ENCODE data around the gene TARP.

The TARP gene

DNA sequence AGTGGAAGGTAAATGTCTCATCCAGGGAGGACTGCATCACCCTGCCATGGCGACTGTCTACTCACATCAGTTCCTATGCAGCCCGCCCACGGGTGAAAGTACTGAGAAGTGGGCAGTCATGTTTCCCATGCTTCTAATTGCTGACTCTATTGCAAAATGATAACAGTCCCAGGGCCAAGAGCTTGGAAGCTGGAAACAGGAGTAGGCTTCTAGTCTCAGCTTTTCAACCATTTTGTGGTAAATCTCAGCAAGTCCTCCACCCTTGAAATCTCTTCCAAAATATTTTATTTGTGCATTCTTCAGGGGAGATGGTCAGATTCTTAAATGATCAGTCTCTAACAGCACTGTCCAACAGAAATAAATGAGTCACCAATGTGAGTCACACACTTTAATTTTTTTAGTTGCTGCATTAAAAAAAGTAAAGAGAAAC is 48.1 kb upstream of the TARP start:
- no peaks in the 10 kb centered on the region for H3K36me3 ChIP-seq (ENCODE audit: control insufficient read depth in 2 of 2, insufficient read depth in 1 of 2, low read length in 2 of 2)
- CTCF ChIA-PET, result interaction anchor here (0.9 to 6.0 kb wide), 5 partner anchors 9 to 104 kb away, joined by 4 to 112 read pairs (median 6); no protein-coding TSS in a partner anchor
- POLR2A ChIA-PET, result interaction anchor here (1.3 kb wide), 1 partner anchor 14 kb away, joined by 3 read pairs; no protein-coding TSS in a partner anchor
- no peak overlapping the region for H3K27ac ChIP-seq (ENCODE audit: extremely low read depth, low read depth, low read length)
- H3K4me3 ChIP-seq (ENCODE audit: low read depth, low read length), result no peak overlapping the region
- H3K9me3 ChIP-seq (ENCODE audit: control insufficient read depth, insufficient read depth, low read depth, low read length), result no peaks in the 10 kb centered on the region
- TF ChIP-seq ZNF560 (tag by site-specific recombination; IDR thresholded peaks at IDR 0.05; ENCODE audit: borderline replicate concordance) (no peak), ZFHX2 (tag by site-specific recombination; conservative IDR thresholded peaks at IDR 0.05) (peak; percentile 46), EGR2 (tag by site-specific recombination; IDR thresholded peaks at IDR 0.05; ENCODE audit: low read depth) (0 out of 2 replicates have a peak, but pooled peaks have one; percentile 12)
- TF ChIP-seq, protein P1, sequence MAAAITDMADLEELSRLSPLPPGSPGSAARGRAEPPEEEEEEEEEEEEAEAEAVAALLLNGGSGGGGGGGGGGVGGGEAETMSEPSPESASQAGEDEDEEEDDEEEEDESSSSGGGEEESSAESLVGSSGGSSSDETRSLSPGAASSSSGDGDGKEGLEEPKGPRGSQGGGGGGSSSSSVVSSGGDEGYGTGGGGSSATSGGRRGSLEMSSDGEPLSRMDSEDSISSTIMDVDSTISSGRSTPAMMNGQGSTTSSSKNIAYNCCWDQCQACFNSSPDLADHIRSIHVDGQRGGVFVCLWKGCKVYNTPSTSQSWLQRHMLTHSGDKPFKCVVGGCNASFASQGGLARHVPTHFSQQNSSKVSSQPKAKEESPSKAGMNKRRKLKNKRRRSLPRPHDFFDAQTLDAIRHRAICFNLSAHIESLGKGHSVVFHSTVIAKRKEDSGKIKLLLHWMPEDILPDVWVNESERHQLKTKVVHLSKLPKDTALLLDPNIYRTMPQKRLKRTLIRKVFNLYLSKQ (tag by site-specific recombination; IDR thresholded peaks at IDR 0.05; ENCODE audit: borderline replicate concordance), result no peak
- H3K4me1 ChIP-seq (ENCODE audit: control insufficient read depth, insufficient read depth, low read length), result no peaks in the 10 kb centered on the region; the same call in 1 of the 2 replicates

DNA sequence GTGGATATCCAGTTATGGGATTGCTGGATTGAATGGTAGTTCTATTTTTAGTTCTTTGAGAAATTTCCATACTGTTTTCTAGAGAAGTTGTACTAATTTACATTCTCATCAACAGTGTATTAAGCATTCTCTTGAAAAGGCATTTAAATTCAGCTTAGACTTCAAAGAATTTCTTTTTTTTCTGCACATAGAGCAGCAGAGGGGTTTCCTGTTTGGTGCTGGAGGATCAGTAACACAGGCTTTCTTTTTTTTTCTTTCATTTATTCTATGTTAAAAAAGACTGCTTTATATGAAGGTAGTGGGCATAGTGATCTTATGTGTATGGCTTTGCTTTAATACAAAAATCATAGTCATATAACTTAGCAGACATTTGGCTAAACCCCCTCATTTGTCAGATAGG is 47.6 kb upstream of the TARP start:
- H3K27ac ChIP-seq (ENCODE audit: extremely low read depth, low read depth, low read length), result no peak overlapping the region
- H3K9me3 ChIP-seq (ENCODE audit: control insufficient read depth, insufficient read depth, low read depth, low read length), result no peaks in the 10 kb centered on the region
- CTCF ChIA-PET, result interaction anchor here (1.2 to 6.0 kb wide), 6 partner anchors 10 to 103 kb away, joined by 3 to 112 read pairs (median 10); no protein-coding TSS in a partner anchor
- H3K36me3 ChIP-seq (ENCODE audit: control insufficient read depth in 2 of 2, insufficient read depth in 1 of 2, low read length in 2 of 2), result no peaks in the 10 kb centered on the region
- no peak overlapping the region for H3K4me3 ChIP-seq (ENCODE audit: low read depth, low read length)
- no peaks in the 10 kb centered on the region; the same call in 1 of the 2 replicates for H3K4me1 ChIP-seq (ENCODE audit: control insufficient read depth, insufficient read depth, low read length)
- POLR2A ChIA-PET, result interaction anchor here (1.3 kb wide), 1 partner anchor 15 kb away, joined by 3 read pairs; no protein-coding TSS in a partner anchor
- TF ChIP-seq HOXD13 (CRISPR knock-in tag; IDR thresholded peaks at IDR 0.05; ENCODE audit: borderline replicate concordance) (no peak), ZNF629 (tag by site-specific recombination; IDR thresholded peaks at IDR 0.05) (no peak), ZNF146 (tag by site-specific recombination; IDR thresholded peaks at IDR 0.05) (no peak), ZNF660 (tag by site-specific recombination; IDR thresholded peaks at IDR 0.05) (no peak), ZSCAN16 (tag by site-specific recombination; IDR thresholded peaks at IDR 0.05) (no peak), BCL11B (tag by site-specific recombination; IDR thresholded peaks at IDR 0.05; ENCODE audit: low read depth) (no peak), ZNF791 (tag by site-specific recombination; IDR thresholded peaks at IDR 0.05) (no peak), ZNF626 (tag by site-specific recombination; IDR thresholded peaks at IDR 0.05) (no peak), ZNF292 (tag by site-specific recombination; IDR thresholded peaks at IDR 0.05; ENCODE audit: borderline replicate concordance, low read depth) (no peak), ZNF274 (IDR thresholded peaks at IDR 0.05; ENCODE audit: low read length) (no peak), ZNF274 (tag by site-specific recombination; IDR thresholded peaks at IDR 0.05; ENCODE audit: borderline replicate concordance) (no peak), ZNF658 (tag by site-specific recombination; IDR thresholded peaks at IDR 0.05) (no peak), ZNF114 (tag by site-specific recombination; IDR thresholded peaks at IDR 0.05) (no peak)
- TF ChIP-seq, protein P2, sequence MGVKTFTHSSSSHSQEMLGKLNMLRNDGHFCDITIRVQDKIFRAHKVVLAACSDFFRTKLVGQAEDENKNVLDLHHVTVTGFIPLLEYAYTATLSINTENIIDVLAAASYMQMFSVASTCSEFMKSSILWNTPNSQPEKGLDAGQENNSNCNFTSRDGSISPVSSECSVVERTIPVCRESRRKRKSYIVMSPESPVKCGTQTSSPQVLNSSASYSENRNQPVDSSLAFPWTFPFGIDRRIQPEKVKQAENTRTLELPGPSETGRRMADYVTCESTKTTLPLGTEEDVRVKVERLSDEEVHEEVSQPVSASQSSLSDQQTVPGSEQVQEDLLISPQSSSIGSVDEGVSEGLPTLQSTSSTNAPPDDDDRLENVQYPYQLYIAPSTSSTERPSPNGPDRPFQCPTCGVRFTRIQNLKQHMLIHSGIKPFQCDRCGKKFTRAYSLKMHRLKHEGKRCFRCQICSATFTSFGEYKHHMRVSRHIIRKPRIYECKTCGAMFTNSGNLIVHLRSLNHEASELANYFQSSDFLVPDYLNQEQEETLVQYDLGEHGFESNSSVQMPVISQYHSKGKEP (tag by site-specific recombination; IDR thresholded peaks at IDR 0.05), result no peak
- TF ChIP-seq, protein P3, sequence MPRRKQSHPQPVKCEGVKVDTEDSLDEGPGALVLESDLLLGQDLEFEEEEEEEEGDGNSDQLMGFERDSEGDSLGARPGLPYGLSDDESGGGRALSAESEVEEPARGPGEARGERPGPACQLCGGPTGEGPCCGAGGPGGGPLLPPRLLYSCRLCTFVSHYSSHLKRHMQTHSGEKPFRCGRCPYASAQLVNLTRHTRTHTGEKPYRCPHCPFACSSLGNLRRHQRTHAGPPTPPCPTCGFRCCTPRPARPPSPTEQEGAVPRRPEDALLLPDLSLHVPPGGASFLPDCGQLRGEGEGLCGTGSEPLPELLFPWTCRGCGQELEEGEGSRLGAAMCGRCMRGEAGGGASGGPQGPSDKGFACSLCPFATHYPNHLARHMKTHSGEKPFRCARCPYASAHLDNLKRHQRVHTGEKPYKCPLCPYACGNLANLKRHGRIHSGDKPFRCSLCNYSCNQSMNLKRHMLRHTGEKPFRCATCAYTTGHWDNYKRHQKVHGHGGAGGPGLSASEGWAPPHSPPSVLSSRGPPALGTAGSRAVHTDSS (tag by site-specific recombination; IDR thresholded peaks at IDR 0.05), result no peak
- TF ChIP-seq, protein P4, sequence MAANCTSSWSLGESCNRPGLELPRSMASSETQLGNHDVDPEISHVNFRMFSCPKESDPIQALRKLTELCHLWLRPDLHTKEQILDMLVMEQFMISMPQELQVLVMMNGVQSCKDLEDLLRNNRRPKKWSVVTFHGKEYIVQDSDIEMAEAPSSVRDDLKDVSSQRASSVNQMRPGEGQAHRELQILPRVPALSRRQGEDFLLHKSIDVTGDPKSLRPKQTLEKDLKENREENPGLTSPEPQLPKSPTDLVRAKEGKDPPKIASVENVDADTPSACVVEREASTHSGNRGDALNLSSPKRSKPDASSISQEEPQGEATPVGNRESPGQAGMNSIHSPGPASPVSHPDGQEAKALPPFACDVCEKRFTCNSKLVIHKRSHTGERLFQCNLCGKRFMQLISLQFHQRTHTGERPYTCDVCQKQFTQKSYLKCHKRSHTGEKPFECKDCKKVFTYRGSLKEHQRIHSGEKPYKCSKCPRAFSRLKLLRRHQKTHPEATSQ (tag by site-specific recombination; IDR thresholded peaks at IDR 0.05), result no peak
- TF ChIP-seq, protein P5, sequence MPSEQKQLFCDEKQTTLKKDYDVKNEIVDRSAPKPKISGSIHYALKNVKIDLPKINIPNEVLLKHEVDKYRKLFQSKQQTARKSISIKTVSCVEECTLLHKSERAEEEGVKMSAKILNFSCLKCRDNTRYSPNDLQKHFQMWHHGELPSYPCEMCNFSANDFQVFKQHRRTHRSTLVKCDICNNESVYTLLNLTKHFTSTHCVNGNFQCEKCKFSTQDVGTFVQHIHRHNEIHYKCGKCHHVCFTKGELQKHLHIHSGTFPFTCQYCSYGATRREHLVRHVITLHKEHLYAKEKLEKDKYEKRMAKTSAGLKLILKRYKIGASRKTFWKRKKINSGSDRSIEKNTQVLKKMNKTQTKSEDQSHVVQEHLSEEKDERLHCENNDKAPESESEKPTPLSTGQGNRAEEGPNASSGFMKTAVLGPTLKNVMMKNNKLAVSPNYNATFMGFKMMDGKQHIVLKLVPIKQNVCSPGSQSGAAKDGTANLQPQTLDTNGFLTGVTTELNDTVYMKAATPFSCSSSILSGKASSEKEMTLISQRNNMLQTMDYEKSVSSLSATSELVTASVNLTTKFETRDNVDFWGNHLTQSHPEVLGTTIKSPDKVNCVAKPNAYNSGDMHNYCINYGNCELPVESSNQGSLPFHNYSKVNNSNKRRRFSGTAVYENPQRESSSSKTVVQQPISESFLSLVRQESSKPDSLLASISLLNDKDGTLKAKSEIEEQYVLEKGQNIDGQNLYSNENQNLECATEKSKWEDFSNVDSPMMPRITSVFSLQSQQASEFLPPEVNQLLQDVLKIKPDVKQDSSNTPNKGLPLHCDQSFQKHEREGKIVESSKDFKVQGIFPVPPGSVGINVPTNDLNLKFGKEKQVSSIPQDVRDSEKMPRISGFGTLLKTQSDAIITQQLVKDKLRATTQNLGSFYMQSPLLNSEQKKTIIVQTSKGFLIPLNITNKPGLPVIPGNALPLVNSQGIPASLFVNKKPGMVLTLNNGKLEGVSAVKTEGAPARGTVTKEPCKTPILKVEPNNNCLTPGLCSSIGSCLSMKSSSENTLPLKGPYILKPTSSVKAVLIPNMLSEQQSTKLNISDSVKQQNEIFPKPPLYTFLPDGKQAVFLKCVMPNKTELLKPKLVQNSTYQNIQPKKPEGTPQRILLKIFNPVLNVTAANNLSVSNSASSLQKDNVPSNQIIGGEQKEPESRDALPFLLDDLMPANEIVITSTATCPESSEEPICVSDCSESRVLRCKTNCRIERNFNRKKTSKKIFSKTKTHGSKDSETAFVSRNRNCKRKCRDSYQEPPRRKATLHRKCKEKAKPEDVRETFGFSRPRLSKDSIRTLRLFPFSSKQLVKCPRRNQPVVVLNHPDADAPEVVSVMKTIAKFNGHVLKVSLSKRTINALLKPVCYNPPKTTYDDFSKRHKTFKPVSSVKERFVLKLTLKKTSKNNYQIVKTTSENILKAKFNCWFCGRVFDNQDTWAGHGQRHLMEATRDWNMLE (tag by site-specific recombination; conservative IDR thresholded peaks at IDR 0.05; ENCODE audit: low read depth), result no peak
